Measurements from ENCODE around the gene ICAM4. TPM values are rescaled to one million over a fixed set of nuclear protein-coding genes. Genes with fewer than 3 reads are reported as not detected.
A peak's percentile ranks its signal among the peaks of the same experiment; 100 is the strongest.

ICAM4 gene
- 1.3 and 1.5 TPM in 2 replicates for total RNA-seq (2021; fragmentation: NEBNext Ultra II Directional; extraction: Animal tissue kit (Norgen Biotek cat#: 25700))
- 4.1 and 6.3 TPM in 2 replicates for polyA plus RNA-seq (2011; rRNA removed)
- polyA plus RNA-seq (2011; cell fraction: cytosol; rRNA removed) = 4.3 TPM
- 2.4 TPM for polyA plus RNA-seq (2011; cell fraction: nucleus; rRNA removed)
- polyA plus RNA-seq (2012, experiment 1 of 2) = 0.83 to 2.2 TPM (median 2.0 TPM) in 4 replicates
- 2.3 TPM for polyA plus RNA-seq (2012, experiment 2 of 2)
- 2.6 TPM for polyA plus RNA-seq (2013, experiment 1 of 2)
- polyA plus RNA-seq (2013, experiment 2 of 2) = 3.6 TPM
- 0.54 and 0.56 TPM in 2 replicates for polyA minus RNA-seq (2011; rRNA and poly(A)+ RNA removed)
- 2.9 TPM for polyA minus RNA-seq (2011; cell fraction: cytosol; rRNA and poly(A)+ RNA removed)
- 1.4 TPM for polyA minus RNA-seq (2011; cell fraction: nucleus; rRNA and poly(A)+ RNA removed)
- long read RNA-seq, experiment 1, partial matches to known transcripts = 1 of 3 reads
- long read RNA-seq, experiment 1, other reads (novel, unspliced or antisense) = 0 of 3 reads
- long read RNA-seq, experiment 2, partial matches to known transcripts = 0 of 2 reads
- long read RNA-seq, experiment 2, other reads (novel, unspliced or antisense) = 1 of 2 reads

GRCh38 chr19:10286803-10287737 lies at the start of gene ICAM4:
Gene ICAM4, plus strand, starts transcription at chr19:10286955. Its CDS starts 58 bp downstream, at chr19:10287013.
- Histone ChIP-seq H3K56ac (replicated peaks; ENCODE audit: insufficient read length, low read depth, low read length) (no peak within 1 kb of the TSS), H3K23ac (ENCODE audit: insufficient read length) (no peak within 1 kb of the TSS), H3K27ac (ENCODE audit: low read depth, low read length) (no peak within 1 kb of the TSS), H2BK15ac (ENCODE audit: low read length) (peak within 1 kb of the TSS; percentile 46; the same call in 1 of the 2 replicates), H2BK5ac (ENCODE audit: low read depth, low read length) (no peak within 1 kb of the TSS), H2BK120ac (replicated peaks; ENCODE audit: low read depth, low read length) (no peak within 1 kb of the TSS), H3K27me3 (replicated peaks in 1 of 4; ENCODE audit: control insufficient read depth in 3 of 4, extremely low read depth in 1 of 4, insufficient read depth in 3 of 4, low read length in 3 of 4) (peaks cover 33 to 53% (median 44%) of the 10 kb centered on the region in 4 experiments), H2AFZ (ENCODE audit: low read length) (peak within 1 kb of the TSS; percentile 72; the same call in 1 of the 2 replicates), H3K36me3 (ENCODE audit: control insufficient read depth in 2 of 4, insufficient read depth in 4 of 4, low read length in 3 of 4) (no peaks in the 10 kb centered on the region), H3K9ac (replicated peaks in 1 of 4; ENCODE audit: extremely low read depth in 1 of 4, low read depth in 3 of 4, low read length in 3 of 4) (no peak within 1 kb of the TSS; a peak in 2 of 7 replicates), H4K8ac (ENCODE audit: extremely low read depth, insufficient read depth, low read length) (peak within 1 kb of the TSS; percentile 30; the same call in 1 of the 2 replicates), H2BK12ac (ENCODE audit: low read depth, low read length) (peak within 1 kb of the TSS; percentile 50; the same call in 1 of the 2 replicates), H3K79me2 (ENCODE audit: control insufficient read depth in 1 of 2, insufficient read depth in 2 of 2, low read length in 2 of 2) (no peaks in the 10 kb centered on the region), H3K14ac (ENCODE audit: insufficient read length) (no peak within 1 kb of the TSS), H4K20me1 (replicated peaks in 1 of 2; ENCODE audit: control insufficient read depth in 1 of 2, insufficient read depth in 2 of 2, low read length in 2 of 2) (peaks cover 0 to 11% of the 10 kb centered on the region in 2 experiments), H3K23me2 (ENCODE audit: low read depth, low read length) (peaks cover 24% of the 10 kb centered on the region; the same call in 1 of the 2 replicates), H3K4me1 (replicated peaks in 1 of 4; ENCODE audit: control insufficient read depth in 3 of 4, insufficient read depth in 4 of 4, low read length in 3 of 4) (peaks cover 0 to 38% (median 21%) of the 10 kb centered on the region in 4 experiments; a peak in 6 of 7 replicates), H2AK5ac (ENCODE audit: low read depth, low read length) (no peak within 1 kb of the TSS; the same call in 1 of the 2 replicates), H3K4me3 (ENCODE audit: extremely low read depth in 1 of 4, insufficient read depth in 2 of 4, low read depth in 3 of 4, low read length in 4 of 4) (peak within 1 kb of the TSS; percentile 20 to 63 (median 34)), H3K9me3 (ENCODE audit: insufficient read depth in 2 of 2, low read depth in 1 of 2, low read length in 1 of 2) (no peaks in the 10 kb centered on the region), H2BK20ac (ENCODE audit: low read length) (0 out of 2 replicates have a peak within 1 kb of the TSS, but pooled peaks have one; percentile 72), H3K18ac (ENCODE audit: extremely low read depth, low read length) (no peak within 1 kb of the TSS; the same call in 1 of the 2 replicates), H3K4ac (replicated peaks; ENCODE audit: insufficient read length, low read depth, low read length) (peak within 1 kb of the TSS; percentile 19), H3K4me2 (ENCODE audit: insufficient read depth in 1 of 2, low read depth in 2 of 2, low read length in 2 of 2) (peak within 1 kb of the TSS; percentile 81 to 85), H4K91ac (replicated peaks; ENCODE audit: insufficient read length, low read length) (no peak within 1 kb of the TSS), H3K79me1 (ENCODE audit: low read depth, low read length) (no peaks in the 10 kb centered on the region), H4K5ac (ENCODE audit: insufficient read length, low read depth, low read length) (no peak within 1 kb of the TSS)
- 7% methylated on average over 47 of the region's 59 CpGs; no CpG with 5 or more reads in 1 of the 2 experiments for WGBS, 2 experiments (ENCODE audit: extremely low coverage in 1 of 2, insufficient coverage in 1 of 2, insufficient read length in 1 of 2, insufficient replicate concordance in 2 of 2, low coverage in 1 of 2, low lambda C conversion rate in 2 of 2, missing lambda C conversion rate in 1 of 2)
- DNase-seq (ENCODE audit: low read depth in 1 of 2, low spot score in 2 of 2) = peak in 1 of 2 experiments; percentile 80
- POLR2A ChIA-PET (ENCODE audit: partially characterized antibody) = interaction anchor here (0.7 to 3.4 kb wide), 7 partner anchors 9 to 171 kb away, joined by 3 to 16 read pairs (median 7); partner anchors contain the start of genes FDX2, ICAM1 and RAVER1
- no peak for FAIRE-seq
- CTCF ChIA-PET (ENCODE audit: partially characterized antibody) = interaction anchor here (0.7 to 11.6 kb wide), 15 partner anchors 9 to 118 kb away, joined by 3 to 94 read pairs (median 4); partner anchors contain the start of genes ICAM1 and TYK2
- peak; percentile 71 for TF ChIP-seq ASH2L (IDR thresholded peaks at IDR 0.05; ENCODE audit: low read length)
- no peak for TF ChIP-seq HDAC6 (IDR thresholded peaks at IDR 0.05; ENCODE audit: low read depth, low read length)
- TF ChIP-seq TEAD4 (IDR thresholded peaks at IDR 0.05; ENCODE audit: low read depth, low read length) = 0 out of 2 replicates have a peak, but pooled peaks have one; percentile 58
- TF ChIP-seq RFX5 (IDR thresholded peaks at IDR 0.05; ENCODE audit: borderline replicate concordance, low read depth, low read length) = no peak
- no peak for TF ChIP-seq ATF3 (IDR thresholded peaks at IDR 0.05; ENCODE audit: insufficient read depth, low read depth, low read length)
- peak in 1 of 2 experiments; percentile 19; a peak in 1 of 4 replicates for TF ChIP-seq SIN3A (conservative IDR thresholded peaks at IDR 0.05 in 1 of 2, IDR thresholded peaks at IDR 0.05 in 1 of 2; ENCODE audit: low read depth in 1 of 2, low read length in 2 of 2)
